ENCODE results near the gene EVI5.
A peak's percentile ranks its signal among the peaks of the same experiment; 100 is the strongest.

Gene EVI5

GRCh38 chr1:92511541-92511940, 273.4 kb downstream of the EVI5 start:
- no peak for DNase-seq (ENCODE audit: low read depth)

- DNase-seq (ENCODE audit: low read depth) = no peak
Observed at GRCh38 chr1:92509619-92510018, 275.3 kb downstream of the EVI5 start.

- no peak for DNase-seq (ENCODE audit: low read depth)
Observed at GRCh38 chr1:92505015-92505692, 279.8 kb downstream of the EVI5 start.

- no peak for DNase-seq (ENCODE audit: low read depth)
Observed at GRCh38 chr1:92504291-92505014, 280.5 kb downstream of the EVI5 start.

- DNase-seq (ENCODE audit: low read depth) = no peak
Observed at GRCh38 chr1:92503926-92504285, 281.0 kb downstream of the EVI5 start.

GRCh38 chr1:92503043-92503925, 281.6 kb downstream of the EVI5 start:
- DNase-seq (ENCODE audit: low read depth) = no peak

GRCh38 chr1:92502247-92502646, 282.7 kb downstream of the EVI5 start:
- no peak for DNase-seq (ENCODE audit: low read depth)

- DNase-seq (ENCODE audit: low read depth) = no peak
Observed at GRCh38 chr1:92500552-92500951, 284.4 kb downstream of the EVI5 start.

GRCh38 chr1:92495392-92496063, 289.4 kb downstream of the EVI5 start:
- DNase-seq (ENCODE audit: low read depth) = no peak

GRCh38 chr1:92494485-92495141, 290.3 kb downstream of the EVI5 start:
- DNase-seq (ENCODE audit: low read depth) = no peak

- no peak for DNase-seq (ENCODE audit: low read depth)
Observed at GRCh38 chr1:92493139-92493538, 291.8 kb downstream of the EVI5 start.

GRCh38 chr1:92488832-92489231, 296.1 kb downstream of the EVI5 start:
- DNase-seq (ENCODE audit: low read depth) = no peak

- DNase-seq (ENCODE audit: low read depth) = no peak
Observed at GRCh38 chr1:92488416-92488815, 296.5 kb downstream of the EVI5 start.

- no peak for DNase-seq (ENCODE audit: low read depth)
Observed at GRCh38 chr1:92487078-92487605, 297.8 kb downstream of the EVI5 start.

GRCh38 chr1:92486251-92487077, 298.4 kb downstream of the EVI5 start, which contains the start of gene GFI1:
Gene GFI1, minus strand, starts transcription at chr1:92486925. Its CDS starts 3,438 bp downstream, at chr1:92483487.
- peak; percentile 39 for DNase-seq (ENCODE audit: low read depth)

- DNase-seq (ENCODE audit: low read depth) = peak; percentile 32
Observed at GRCh38 chr1:92485381-92486250, 299.3 kb downstream of the EVI5 start.

GRCh38 chr1:92484472-92485380, 300.2 kb downstream of the EVI5 start:
- DNase-seq (ENCODE audit: low read depth) = no peak
